ENCODE measurements around the gene ATP2B1.

- TF ChIP-seq CTCF (IDR thresholded peaks at IDR 0.05), result no peak
- TF ChIP-seq POLR2A (IDR thresholded peaks at IDR 0.05), result no peak
Observed at GRCh38 chr12:89733579-89734201, 25.1 kb upstream of the ATP2B1 start.
